Measurements from ENCODE around the gene SLC25A39.

SLC25A39 gene

DNA sequence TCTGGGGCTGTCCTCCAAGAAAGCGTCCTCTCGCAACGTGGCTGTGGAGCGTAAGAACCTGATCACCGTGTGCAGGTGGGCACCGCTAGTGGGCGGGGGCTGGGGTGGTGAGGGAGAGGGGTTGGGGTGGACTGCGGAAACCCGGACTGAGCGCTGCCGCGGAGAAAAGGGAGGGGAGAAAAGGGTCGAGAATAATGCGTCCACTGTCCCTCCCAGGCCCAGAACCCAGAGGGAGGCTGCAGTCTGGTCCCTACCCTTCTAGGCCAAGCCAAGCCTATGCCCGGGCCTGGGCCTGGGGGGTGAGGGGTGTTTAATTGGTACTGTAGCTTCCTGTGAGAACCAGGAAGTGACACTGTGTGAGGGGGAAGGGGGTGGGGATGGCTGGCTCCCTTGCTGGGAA, 15.8 kb downstream of the SLC25A39 start:
- peaks cover 9% of the 10 kb centered on the region for H3K79me2 ChIP-seq
- H3K9ac ChIP-seq: peak overlapping the region; percentile 21
- H3K36me3 ChIP-seq (ENCODE audit: control insufficient read depth, insufficient read depth, low read length): no peaks in the 10 kb centered on the region
- TF ChIP-seq, protein P1, sequence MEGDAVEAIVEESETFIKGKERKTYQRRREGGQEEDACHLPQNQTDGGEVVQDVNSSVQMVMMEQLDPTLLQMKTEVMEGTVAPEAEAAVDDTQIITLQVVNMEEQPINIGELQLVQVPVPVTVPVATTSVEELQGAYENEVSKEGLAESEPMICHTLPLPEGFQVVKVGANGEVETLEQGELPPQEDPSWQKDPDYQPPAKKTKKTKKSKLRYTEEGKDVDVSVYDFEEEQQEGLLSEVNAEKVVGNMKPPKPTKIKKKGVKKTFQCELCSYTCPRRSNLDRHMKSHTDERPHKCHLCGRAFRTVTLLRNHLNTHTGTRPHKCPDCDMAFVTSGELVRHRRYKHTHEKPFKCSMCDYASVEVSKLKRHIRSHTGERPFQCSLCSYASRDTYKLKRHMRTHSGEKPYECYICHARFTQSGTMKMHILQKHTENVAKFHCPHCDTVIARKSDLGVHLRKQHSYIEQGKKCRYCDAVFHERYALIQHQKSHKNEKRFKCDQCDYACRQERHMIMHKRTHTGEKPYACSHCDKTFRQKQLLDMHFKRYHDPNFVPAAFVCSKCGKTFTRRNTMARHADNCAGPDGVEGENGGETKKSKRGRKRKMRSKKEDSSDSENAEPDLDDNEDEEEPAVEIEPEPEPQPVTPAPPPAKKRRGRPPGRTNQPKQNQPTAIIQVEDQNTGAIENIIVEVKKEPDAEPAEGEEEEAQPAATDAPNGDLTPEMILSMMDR (IDR thresholded peaks at IDR 0.05): no peak
- H2AFZ ChIP-seq: peak overlapping the region; percentile 69
- no peaks in the 10 kb centered on the region for H3K27me3 ChIP-seq (ENCODE audit: control insufficient read depth, insufficient read depth, low read length)
- peaks cover 18% of the 10 kb centered on the region for H3K4me1 ChIP-seq
- peak overlapping the region; percentile 94 for H3K27ac ChIP-seq
- no peaks in the 10 kb centered on the region for H3K9me3 ChIP-seq (ENCODE audit: control insufficient read depth, low read length)
- H3K4me3 ChIP-seq (ENCODE audit: low read depth, low read length): no peak overlapping the region
- peak overlapping the region; percentile 33 for H3K4me2 ChIP-seq (ENCODE audit: low read length)

DNA sequence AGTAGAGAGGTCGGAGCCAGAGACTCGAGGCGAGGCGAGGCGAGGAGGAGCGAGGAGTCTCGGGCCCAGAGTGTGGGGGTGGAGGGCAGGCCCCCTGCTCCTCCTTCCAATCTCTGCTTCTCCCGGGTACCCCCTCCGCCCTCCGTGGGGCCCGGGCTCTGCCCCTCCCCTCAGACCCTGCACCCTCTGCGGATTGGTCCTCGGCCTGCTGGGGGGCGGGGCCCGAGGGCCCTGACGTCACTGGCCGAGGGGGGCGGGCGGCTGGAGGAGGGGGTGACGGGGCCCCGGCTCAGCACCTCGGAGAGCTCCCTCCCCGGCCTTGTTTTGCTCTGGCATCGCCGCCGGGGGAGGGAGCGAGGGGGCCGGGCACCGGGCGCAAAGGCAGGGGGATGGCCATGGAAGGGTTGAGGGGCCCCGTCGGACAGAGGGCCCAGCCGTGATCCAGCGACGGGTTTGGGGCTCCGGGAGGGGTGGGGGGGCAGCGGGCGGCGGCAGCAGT, 16.3 kb downstream of the SLC25A39 start, which contains the start of gene RUNDC3A:
TSS of gene RUNDC3A (plus strand) at position 282 of the 499 bp plus-strand sequence. CDS start 232 bp downstream, outside the sequence.
- Histone ChIP-seq H3K9ac (peak within 1 kb of the TSS; percentile 21), H3K4me2 (ENCODE audit: low read length) (peak within 1 kb of the TSS; percentile 57), H3K79me2 (peaks cover 12% of the 10 kb centered on the region), H3K27ac (peak within 1 kb of the TSS; percentile 94), H3K9me3 (ENCODE audit: control insufficient read depth, low read length) (no peaks in the 10 kb centered on the region), H3K4me3 (ENCODE audit: low read depth, low read length) (peak within 1 kb of the TSS; percentile 40), H3K27me3 (ENCODE audit: control insufficient read depth, insufficient read depth, low read length) (no peaks in the 10 kb centered on the region), H3K4me1 (peaks cover 18% of the 10 kb centered on the region), H3K36me3 (ENCODE audit: control insufficient read depth, insufficient read depth, low read length) (no peaks in the 10 kb centered on the region), H2AFZ (peak within 1 kb of the TSS; percentile 74)
- TF ChIP-seq, protein P1 (IDR thresholded peaks at IDR 0.05): no peak

DNA sequence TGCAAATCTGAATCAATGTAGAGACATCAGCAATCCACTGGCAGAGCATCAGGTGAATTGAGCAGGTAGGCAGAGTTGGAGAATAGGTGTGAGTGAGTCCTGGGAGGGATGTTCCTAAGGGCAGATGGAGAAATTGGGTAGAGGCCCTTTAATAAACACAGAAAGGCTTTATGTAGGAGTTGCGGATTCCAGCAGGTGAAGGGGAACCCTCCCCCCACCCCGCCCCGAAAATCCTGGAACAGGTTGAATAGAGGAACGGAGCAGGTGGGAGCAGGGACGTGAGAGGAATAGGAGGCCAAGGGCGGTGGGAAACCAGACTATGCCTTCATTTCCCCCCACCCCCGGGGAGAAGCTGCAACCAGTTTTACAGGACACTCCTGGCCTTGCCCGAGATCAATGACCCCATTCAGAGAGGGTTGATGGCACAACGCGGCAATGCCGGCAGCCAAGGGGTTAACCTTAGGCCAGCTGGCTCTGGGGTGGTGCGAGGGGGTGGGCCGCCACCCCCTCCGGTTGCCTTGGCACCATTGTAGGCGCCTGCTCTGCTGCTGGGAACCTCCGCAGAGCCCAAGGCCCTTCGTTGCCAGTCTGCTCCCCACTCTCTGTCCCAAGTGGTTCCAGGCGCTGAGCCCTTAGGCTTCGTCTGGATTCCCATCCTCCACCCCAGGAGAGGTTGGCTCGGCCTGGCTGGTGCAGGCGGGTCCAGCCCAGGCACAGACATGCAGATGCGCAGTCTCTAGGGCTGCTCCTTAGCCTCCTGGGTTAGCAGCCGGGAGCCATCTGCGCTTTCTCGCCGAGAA, 17.0 kb downstream of the SLC25A39 start:
- H3K4me3 ChIP-seq (ENCODE audit: low read depth, low read length): peak overlapping the region; percentile 40
- peak overlapping the region; percentile 57 for H3K4me2 ChIP-seq (ENCODE audit: low read length)
- peak overlapping the region; percentile 74 for H2AFZ ChIP-seq
- peaks cover 18% of the 10 kb centered on the region for H3K4me1 ChIP-seq
- TF ChIP-seq, protein P1 (IDR thresholded peaks at IDR 0.05): no peak
- H3K9me3 ChIP-seq (ENCODE audit: control insufficient read depth, low read length): no peaks in the 10 kb centered on the region
- peak overlapping the region; percentile 94 for H3K27ac ChIP-seq
- no peaks in the 10 kb centered on the region for H3K27me3 ChIP-seq (ENCODE audit: control insufficient read depth, insufficient read depth, low read length)
- peak overlapping the region; percentile 14 for H3K9ac ChIP-seq
- peaks cover 12% of the 10 kb centered on the region for H3K79me2 ChIP-seq
- H3K36me3 ChIP-seq (ENCODE audit: control insufficient read depth, insufficient read depth, low read length): no peaks in the 10 kb centered on the region

DNA sequence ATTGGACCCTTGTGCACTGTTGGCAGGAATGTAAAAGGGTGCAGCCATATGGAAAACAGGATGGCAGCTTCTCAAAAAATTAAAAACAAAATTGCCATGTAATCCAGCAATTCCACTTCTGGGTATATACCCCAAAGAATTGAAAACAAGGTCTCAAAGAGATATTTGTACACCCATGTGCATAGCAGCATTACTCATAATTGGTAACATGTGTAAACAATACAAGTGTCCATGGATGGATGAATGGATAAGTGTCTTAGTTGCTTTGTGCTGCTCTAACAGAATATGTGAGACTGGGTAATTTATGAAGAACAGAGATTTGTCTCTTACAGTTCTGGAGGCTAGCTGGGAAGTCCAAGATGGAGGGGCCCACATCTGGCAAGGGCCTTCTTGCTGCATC, 20.0 kb downstream of the SLC25A39 start:
- Histone ChIP-seq H3K27me3 (ENCODE audit: control insufficient read depth, insufficient read depth, low read length) (no peaks in the 10 kb centered on the region), H3K36me3 (ENCODE audit: control insufficient read depth, insufficient read depth, low read length) (no peaks in the 10 kb centered on the region), H2AFZ (no peak overlapping the region), H3K27ac (no peak overlapping the region), H3K4me3 (ENCODE audit: low read depth, low read length) (no peak overlapping the region), H3K9me3 (ENCODE audit: control insufficient read depth, low read length) (no peaks in the 10 kb centered on the region), H3K4me2 (ENCODE audit: low read length) (no peak overlapping the region), H3K9ac (no peak overlapping the region), H3K4me1 (peaks cover 12% of the 10 kb centered on the region), H3K79me2 (peaks cover 12% of the 10 kb centered on the region)
- TF ChIP-seq, protein P1 (IDR thresholded peaks at IDR 0.05): no peak

Data from parathyroid adenoma (tissue), 2 donors.